ENCODE results near the gene MYO15A. TPM values are rescaled to one million over a fixed set of nuclear protein-coding genes. Genes with fewer than 3 reads are reported as not detected.
A peak's percentile ranks its signal among the peaks of the same experiment; 100 is the strongest.

Gene MYO15A
- polyA plus RNA-seq, 1 donor (not counting 4 experiments of a cell fraction or from before 2014, with no cell fraction given): 0.20 TPM

DNA sequence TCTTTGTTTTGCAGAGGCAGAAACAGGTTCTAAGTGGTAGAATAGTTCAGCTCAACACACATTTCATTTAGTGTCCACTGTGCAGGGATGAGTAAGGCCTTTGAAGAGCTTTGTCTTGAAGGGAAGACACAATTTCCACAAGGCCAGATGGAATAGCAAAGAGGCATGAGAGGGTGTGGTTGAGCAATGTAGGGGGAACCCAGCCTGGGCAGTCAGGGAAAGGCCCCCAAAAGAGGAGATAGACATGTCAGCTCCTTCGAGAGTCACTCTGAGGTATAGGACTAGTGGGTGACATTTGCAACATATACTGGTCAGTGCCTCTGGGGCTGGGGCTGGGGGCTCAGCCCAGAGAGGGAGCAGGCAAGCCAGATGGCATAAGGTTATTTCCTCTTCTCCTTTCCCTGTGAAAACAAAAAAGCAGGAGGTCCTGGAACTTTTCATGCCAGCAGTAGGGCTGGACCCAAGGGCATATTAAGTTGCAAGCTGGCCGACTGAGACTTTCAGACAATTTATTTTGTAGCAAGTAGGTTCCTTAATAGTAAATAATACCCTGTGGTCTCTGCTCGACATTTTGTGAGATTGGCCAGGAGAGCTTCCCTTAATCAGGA lies 82.2 kb downstream of the MYO15A start:
- dilution Hi-C loops (cut with MboI; ENCODE audit: extremely low pct_ligation_motif_present, low sequenced_read_pairs): no loop called here
- H3K9ac ChIP-seq (ENCODE audit: control insufficient read depth, extremely low read depth, insufficient read depth, low read length): no peak overlapping the region
- peaks cover 36% of the 10 kb centered on the region for H3K4me1 ChIP-seq (ENCODE audit: control insufficient read depth, extremely low read depth, insufficient read depth, low read length)
- DNase-seq (ENCODE audit: low read depth, low spot score) (no peak), FAIRE-seq (no peak)
- H3K4me3 ChIP-seq (ENCODE audit: control insufficient read depth in 2 of 3, extremely low read depth in 1 of 3, insufficient read depth in 2 of 3, low read depth in 1 of 3, low read length in 3 of 3): no peak overlapping the region
- no peak overlapping the region for H3K4me2 ChIP-seq (ENCODE audit: control insufficient read depth, extremely low read depth, insufficient read depth, low read depth, low read length)
- H3K27ac ChIP-seq (ENCODE audit: control insufficient read depth, insufficient read depth, low read length): no peak overlapping the region
- no peak overlapping the region for H2AFZ ChIP-seq (ENCODE audit: control insufficient read depth, low read length)
- H4K20me1 ChIP-seq (ENCODE audit: control insufficient read depth, extremely low read depth, insufficient read depth, low read length): peaks cover 26% of the 10 kb centered on the region
- peaks cover 12 to 20% of the 10 kb centered on the region in 2 experiments for H3K36me3 ChIP-seq (ENCODE audit: control insufficient read depth in 2 of 2, extremely low read depth in 1 of 2, insufficient read depth in 2 of 2, low read length in 2 of 2)
- peaks cover 84% of the 10 kb centered on the region for H3K79me2 ChIP-seq (ENCODE audit: control insufficient read depth, insufficient read depth, low read length)
- no peaks in the 10 kb centered on the region for H3K9me3 ChIP-seq (ENCODE audit: control insufficient read depth, low read depth, low read length)
- peaks cover 4% of the 10 kb centered on the region for H3K9me1 ChIP-seq (ENCODE audit: control insufficient read depth, extremely low read depth, insufficient read depth, low read length)
- no peaks in the 10 kb centered on the region for H3K27me3 ChIP-seq (ENCODE audit: control insufficient read depth, extremely low read depth, insufficient read depth, low read length)
- TF ChIP-seq EZH2 (IDR thresholded peaks at IDR 0.05; ENCODE audit: low read length): no peak

DNA sequence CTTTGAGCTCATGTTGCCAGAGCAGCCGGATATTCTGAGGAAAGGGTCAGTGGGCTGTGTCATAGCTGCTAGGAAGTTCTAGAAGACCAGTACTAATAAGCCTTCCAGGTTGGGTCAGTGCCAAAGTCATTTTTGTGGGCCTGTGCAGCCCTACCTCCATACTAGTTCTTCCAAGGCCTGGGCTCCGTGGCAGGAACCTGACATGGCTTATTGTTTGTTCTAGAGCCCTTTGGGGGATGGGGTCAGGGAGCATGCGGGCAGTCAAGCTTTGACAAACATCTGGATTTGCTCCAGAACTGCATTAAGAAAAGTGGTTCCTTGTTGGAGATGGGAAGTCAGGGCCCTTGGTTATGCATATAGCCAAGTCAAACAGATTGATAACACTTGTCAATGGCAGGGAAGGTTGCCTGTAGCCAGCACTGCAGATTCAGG lies 82.7 kb downstream of the MYO15A start:
- Histone ChIP-seq H3K4me1 (ENCODE audit: control insufficient read depth, extremely low read depth, insufficient read depth, low read length) (peaks cover 31% of the 10 kb centered on the region), H3K9me1 (ENCODE audit: control insufficient read depth, extremely low read depth, insufficient read depth, low read length) (peaks cover 4% of the 10 kb centered on the region), H3K27ac (ENCODE audit: control insufficient read depth, insufficient read depth, low read length) (no peak overlapping the region), H3K36me3 (ENCODE audit: control insufficient read depth in 2 of 2, extremely low read depth in 1 of 2, insufficient read depth in 2 of 2, low read length in 2 of 2) (peaks cover 12 to 17% of the 10 kb centered on the region in 2 experiments), H3K4me2 (ENCODE audit: control insufficient read depth, extremely low read depth, insufficient read depth, low read depth, low read length) (no peak overlapping the region), H3K9me3 (ENCODE audit: control insufficient read depth, low read depth, low read length) (no peaks in the 10 kb centered on the region), H4K20me1 (ENCODE audit: control insufficient read depth, extremely low read depth, insufficient read depth, low read length) (peaks cover 21% of the 10 kb centered on the region), H3K79me2 (ENCODE audit: control insufficient read depth, insufficient read depth, low read length) (peaks cover 82% of the 10 kb centered on the region), H3K27me3 (ENCODE audit: control insufficient read depth, extremely low read depth, insufficient read depth, low read length) (no peaks in the 10 kb centered on the region), H2AFZ (ENCODE audit: control insufficient read depth, low read length) (no peak overlapping the region), H3K4me3 (ENCODE audit: control insufficient read depth in 2 of 3, extremely low read depth in 1 of 3, insufficient read depth in 2 of 3, low read depth in 1 of 3, low read length in 3 of 3) (no peak overlapping the region), H3K9ac (ENCODE audit: control insufficient read depth, extremely low read depth, insufficient read depth, low read length) (no peak overlapping the region)
- DNase-seq (ENCODE audit: low read depth, low spot score): no peak
- TF ChIP-seq, protein P1, sequence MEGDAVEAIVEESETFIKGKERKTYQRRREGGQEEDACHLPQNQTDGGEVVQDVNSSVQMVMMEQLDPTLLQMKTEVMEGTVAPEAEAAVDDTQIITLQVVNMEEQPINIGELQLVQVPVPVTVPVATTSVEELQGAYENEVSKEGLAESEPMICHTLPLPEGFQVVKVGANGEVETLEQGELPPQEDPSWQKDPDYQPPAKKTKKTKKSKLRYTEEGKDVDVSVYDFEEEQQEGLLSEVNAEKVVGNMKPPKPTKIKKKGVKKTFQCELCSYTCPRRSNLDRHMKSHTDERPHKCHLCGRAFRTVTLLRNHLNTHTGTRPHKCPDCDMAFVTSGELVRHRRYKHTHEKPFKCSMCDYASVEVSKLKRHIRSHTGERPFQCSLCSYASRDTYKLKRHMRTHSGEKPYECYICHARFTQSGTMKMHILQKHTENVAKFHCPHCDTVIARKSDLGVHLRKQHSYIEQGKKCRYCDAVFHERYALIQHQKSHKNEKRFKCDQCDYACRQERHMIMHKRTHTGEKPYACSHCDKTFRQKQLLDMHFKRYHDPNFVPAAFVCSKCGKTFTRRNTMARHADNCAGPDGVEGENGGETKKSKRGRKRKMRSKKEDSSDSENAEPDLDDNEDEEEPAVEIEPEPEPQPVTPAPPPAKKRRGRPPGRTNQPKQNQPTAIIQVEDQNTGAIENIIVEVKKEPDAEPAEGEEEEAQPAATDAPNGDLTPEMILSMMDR (optimal IDR thresholded peaks at IDR 0.05 in 1 of 3, IDR thresholded peaks at IDR 0.05 in 1 of 3, conservative IDR thresholded peaks at IDR 0.05 in 1 of 3; ENCODE audit: extremely low read depth in 1 of 3, insufficient read depth in 2 of 3, low read length in 3 of 3): no peak
- TF ChIP-seq EZH2 (IDR thresholded peaks at IDR 0.05; ENCODE audit: low read length): no peak
- no peak for FAIRE-seq
- dilution Hi-C loops (cut with MboI; ENCODE audit: extremely low pct_ligation_motif_present, low sequenced_read_pairs): no loop called here

DNA sequence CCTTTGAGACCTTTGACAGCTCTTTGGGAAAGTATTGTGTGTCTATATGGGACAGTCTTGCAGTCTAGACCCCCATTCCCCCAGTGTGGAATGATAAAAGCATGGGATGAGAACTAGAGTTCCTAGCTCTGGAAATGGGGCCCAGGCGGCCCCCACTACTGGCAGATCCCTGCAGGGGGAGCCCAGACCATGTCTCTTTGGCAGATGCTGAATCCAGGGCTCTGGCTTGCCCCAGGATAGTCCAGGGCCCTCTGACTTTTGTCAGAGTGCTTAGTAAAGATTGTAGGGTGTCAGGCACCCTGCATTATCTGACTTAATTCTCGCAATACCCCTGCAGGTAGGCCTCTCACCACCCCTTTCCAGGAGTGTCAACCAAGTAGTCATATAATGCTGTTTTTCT lies 83.4 kb downstream of the MYO15A start:
- no peak overlapping the region for H3K9ac ChIP-seq (ENCODE audit: control insufficient read depth, extremely low read depth, insufficient read depth, low read length)
- H3K79me2 ChIP-seq (ENCODE audit: control insufficient read depth, insufficient read depth, low read length): peaks cover 78% of the 10 kb centered on the region
- H3K4me3 ChIP-seq (ENCODE audit: control insufficient read depth in 2 of 3, extremely low read depth in 1 of 3, insufficient read depth in 2 of 3, low read depth in 1 of 3, low read length in 3 of 3): no peak overlapping the region
- peaks cover 17% of the 10 kb centered on the region for H4K20me1 ChIP-seq (ENCODE audit: control insufficient read depth, extremely low read depth, insufficient read depth, low read length)
- dilution Hi-C loops (cut with MboI; ENCODE audit: extremely low pct_ligation_motif_present, low sequenced_read_pairs): no loop called here
- H3K27ac ChIP-seq (ENCODE audit: control insufficient read depth, insufficient read depth, low read length): no peak overlapping the region
- H3K36me3 ChIP-seq (ENCODE audit: control insufficient read depth in 2 of 2, extremely low read depth in 1 of 2, insufficient read depth in 2 of 2, low read length in 2 of 2): peaks cover 14 to 18% of the 10 kb centered on the region in 2 experiments
- H2AFZ ChIP-seq (ENCODE audit: control insufficient read depth, low read length): no peak overlapping the region
- TF ChIP-seq, protein P1 (optimal IDR thresholded peaks at IDR 0.05 in 1 of 3, IDR thresholded peaks at IDR 0.05 in 1 of 3, conservative IDR thresholded peaks at IDR 0.05 in 1 of 3; ENCODE audit: extremely low read depth in 1 of 3, insufficient read depth in 2 of 3, low read length in 3 of 3): peak; percentile 10 to 28 (median 13)
- no peak for TF ChIP-seq EZH2 (IDR thresholded peaks at IDR 0.05; ENCODE audit: low read length)
- no peak for FAIRE-seq
- no peaks in the 10 kb centered on the region for H3K9me3 ChIP-seq (ENCODE audit: control insufficient read depth, low read depth, low read length)
- H3K27me3 ChIP-seq (ENCODE audit: control insufficient read depth, extremely low read depth, insufficient read depth, low read length): no peaks in the 10 kb centered on the region
- no peak overlapping the region for H3K4me2 ChIP-seq (ENCODE audit: control insufficient read depth, extremely low read depth, insufficient read depth, low read depth, low read length)
- DNase-seq (ENCODE audit: low read depth, low spot score): no peak
- peaks cover 4% of the 10 kb centered on the region for H3K9me1 ChIP-seq (ENCODE audit: control insufficient read depth, extremely low read depth, insufficient read depth, low read length)
- H3K4me1 ChIP-seq (ENCODE audit: control insufficient read depth, extremely low read depth, insufficient read depth, low read length): peaks cover 24% of the 10 kb centered on the region

Data from keratinocyte (primary cell).